ENCODE measurements around the gene TBX4.

TBX4 gene

DNA sequence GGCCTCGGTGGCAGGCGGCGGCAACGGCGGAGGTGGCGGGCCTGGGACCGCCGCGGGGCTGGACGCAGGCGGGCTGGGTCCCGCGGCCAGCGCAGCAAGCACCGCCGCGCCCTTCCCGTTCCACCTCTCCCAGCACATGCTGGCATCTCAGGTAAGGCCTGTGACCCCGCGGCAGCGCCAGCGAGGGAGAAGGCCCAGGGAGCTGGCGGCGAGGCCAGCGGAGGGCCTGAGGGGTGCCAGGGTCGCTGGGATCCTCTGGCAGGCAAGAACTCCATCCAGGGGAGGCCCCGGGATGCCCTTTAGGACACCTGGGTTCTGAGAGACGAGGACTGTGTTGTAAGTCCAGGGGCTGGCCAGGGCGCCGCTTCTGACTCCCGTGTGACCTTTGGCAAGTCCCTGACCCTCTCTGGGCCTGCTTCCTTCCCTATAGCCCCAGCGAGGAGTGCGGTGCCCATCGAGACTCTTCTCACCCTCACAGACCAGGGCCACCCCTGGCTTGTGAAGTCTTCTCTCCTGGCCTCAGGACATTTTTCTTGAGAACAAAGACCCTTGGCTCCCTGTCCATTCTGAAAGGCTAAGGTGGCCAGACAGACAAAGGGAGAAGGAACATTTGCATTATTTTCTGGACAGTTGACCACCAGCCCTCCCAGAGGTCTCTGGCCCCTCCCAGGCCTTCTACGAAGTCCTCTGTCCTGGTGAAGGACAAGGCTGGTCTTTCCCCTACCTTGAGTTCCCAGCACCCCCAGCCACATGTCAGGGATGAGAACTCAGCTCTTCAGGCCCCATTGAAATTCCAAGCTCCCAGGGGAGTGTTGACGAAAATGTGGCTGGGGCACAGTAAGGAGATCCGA is 46.3 kb upstream of the TBX4 start:
- Histone ChIP-seq H3K27ac (no peak overlapping the region), H3K27me3 (replicated peaks) (no peaks in the 10 kb centered on the region), H3K36me3 (replicated peaks) (peaks cover 22% of the 10 kb centered on the region), H3K4me3 (ENCODE audit: low read depth, low read length) (peak overlapping the region; percentile 84)
- no peak for DNase-seq
- in situ Hi-C loops (cut with HindIII; ENCODE audit: low pct_ligation_motif_present, low sequenced_read_pairs), result no loop called here
- TF ChIP-seq, protein P1, sequence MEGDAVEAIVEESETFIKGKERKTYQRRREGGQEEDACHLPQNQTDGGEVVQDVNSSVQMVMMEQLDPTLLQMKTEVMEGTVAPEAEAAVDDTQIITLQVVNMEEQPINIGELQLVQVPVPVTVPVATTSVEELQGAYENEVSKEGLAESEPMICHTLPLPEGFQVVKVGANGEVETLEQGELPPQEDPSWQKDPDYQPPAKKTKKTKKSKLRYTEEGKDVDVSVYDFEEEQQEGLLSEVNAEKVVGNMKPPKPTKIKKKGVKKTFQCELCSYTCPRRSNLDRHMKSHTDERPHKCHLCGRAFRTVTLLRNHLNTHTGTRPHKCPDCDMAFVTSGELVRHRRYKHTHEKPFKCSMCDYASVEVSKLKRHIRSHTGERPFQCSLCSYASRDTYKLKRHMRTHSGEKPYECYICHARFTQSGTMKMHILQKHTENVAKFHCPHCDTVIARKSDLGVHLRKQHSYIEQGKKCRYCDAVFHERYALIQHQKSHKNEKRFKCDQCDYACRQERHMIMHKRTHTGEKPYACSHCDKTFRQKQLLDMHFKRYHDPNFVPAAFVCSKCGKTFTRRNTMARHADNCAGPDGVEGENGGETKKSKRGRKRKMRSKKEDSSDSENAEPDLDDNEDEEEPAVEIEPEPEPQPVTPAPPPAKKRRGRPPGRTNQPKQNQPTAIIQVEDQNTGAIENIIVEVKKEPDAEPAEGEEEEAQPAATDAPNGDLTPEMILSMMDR (IDR thresholded peaks at IDR 0.05; ENCODE audit: low read depth, low read length, missing control alignments), result no peak

DNA sequence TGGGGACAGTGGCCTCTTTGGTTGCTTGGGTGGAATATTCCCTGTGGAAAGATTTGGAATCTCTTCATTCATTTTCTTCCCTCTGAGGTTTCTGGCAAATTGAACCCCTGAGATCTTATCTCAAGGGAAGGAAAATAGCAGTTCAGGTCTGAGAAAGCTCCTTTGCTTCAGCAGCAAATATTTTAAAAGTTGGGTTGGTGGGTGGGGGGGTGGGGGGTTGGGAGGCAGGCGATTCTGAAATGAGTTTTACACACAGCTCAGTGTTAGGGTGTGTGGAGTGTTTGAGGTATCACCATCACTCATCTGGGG is 45.7 kb upstream of the TBX4 start:
- DNase-seq, result no peak
- H3K27ac ChIP-seq, result no peak overlapping the region
- in situ Hi-C loops (cut with HindIII; ENCODE audit: low pct_ligation_motif_present, low sequenced_read_pairs), result no loop called here
- H3K27me3 ChIP-seq (replicated peaks), result no peaks in the 10 kb centered on the region
- peaks cover 22% of the 10 kb centered on the region for H3K36me3 ChIP-seq (replicated peaks)
- H3K4me3 ChIP-seq (ENCODE audit: low read depth, low read length), result no peak overlapping the region
- TF ChIP-seq, protein P1 (IDR thresholded peaks at IDR 0.05; ENCODE audit: low read depth, low read length, missing control alignments), result no peak

DNA sequence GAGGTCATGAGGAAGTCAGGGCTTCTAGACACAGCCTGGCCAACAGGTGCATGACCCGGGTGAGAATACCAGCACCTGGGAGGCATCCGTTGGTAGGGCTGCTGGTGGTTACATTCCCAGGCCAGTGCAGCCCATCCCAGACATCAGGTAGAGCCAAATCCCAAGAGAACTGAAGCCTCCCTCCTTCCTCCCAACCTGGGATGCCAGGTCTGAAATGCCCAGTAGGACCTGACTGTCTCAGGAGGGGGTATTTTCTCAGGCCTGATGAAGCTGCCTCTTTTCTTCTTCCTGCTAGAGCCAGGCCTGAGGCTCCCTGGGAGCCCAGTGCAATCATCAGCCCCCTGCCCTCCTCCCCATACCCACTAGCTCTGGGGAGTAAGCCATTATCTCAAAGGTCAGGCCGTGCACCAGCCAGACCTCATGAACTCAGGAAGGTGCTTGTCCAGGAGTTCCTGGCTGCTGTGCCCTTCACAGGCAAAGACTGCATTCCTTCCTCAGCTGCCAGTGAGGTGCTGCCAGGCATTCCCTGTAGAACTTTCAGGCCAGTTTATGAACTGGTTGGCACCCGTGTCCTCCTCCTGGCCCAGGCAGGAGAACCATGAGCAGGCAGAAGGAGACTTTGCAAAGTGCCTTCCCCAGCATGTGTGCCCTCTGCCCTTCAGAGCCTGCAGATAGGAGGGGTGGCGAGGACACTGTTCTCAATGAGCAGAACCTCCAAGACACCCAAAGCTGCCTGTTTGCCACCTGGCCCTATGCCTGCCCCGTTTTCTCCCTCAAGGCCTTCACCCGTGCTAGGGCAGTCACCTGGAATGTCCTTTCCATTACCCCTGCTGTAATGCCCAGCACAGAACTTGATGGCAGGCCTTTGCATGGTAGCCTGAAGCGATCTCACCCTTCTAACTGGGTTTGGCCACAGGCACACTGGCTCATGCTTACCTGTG is 45.0 kb upstream of the TBX4 start:
- DNase-seq, result no peak
- H3K36me3 ChIP-seq (replicated peaks), result peaks cover 19% of the 10 kb centered on the region
- TF ChIP-seq, protein P1 (IDR thresholded peaks at IDR 0.05; ENCODE audit: low read depth, low read length, missing control alignments), result no peak
- in situ Hi-C loops (cut with HindIII; ENCODE audit: low pct_ligation_motif_present, low sequenced_read_pairs), result no loop called here
- H3K27me3 ChIP-seq (replicated peaks), result no peaks in the 10 kb centered on the region
- H3K27ac ChIP-seq, result no peak overlapping the region
- no peak overlapping the region for H3K4me3 ChIP-seq (ENCODE audit: low read depth, low read length)

DNA sequence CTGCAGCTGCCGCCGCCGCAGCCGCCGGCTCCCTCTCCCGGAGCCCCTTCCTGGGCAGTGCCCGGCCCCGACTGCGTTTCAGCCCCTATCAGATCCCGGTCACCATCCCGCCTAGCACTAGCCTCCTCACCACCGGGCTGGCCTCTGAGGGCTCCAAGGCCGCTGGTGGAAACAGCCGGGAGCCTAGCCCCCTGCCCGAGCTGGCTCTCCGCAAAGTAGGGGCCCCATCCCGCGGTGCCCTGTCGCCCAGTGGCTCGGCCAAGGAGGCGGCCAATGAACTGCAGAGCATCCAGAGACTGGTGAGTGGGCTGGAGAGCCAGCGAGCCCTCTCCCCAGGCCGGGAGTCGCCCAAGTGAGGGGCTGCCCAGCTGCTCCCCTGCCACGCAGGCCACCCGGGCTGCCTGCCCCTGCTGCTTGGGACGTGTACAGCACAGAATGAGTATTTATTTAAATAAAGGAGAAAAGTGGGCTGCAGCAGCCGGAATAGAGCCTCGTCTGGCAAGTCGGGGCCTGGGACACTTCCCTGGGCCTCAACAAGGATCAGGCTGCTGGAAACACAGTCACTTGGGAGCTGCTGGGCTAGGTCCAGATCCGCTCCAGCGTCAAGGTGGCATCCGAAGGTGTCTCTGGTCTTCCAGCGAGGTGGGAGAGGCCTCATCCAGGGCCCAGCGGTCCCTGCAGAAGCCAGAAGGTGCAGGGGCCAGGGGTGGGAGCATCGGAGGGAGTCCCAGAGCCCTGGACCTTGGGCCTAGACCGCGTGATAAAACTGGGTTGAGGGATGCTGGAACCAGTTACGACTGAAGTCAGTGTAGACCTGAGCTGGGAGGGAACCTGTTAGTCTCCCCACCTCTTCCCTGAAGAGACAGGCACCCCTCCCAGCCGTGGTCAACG is 43.8 kb upstream of the TBX4 start:
- Histone ChIP-seq H3K4me3 (ENCODE audit: low read depth, low read length) (no peak overlapping the region), H3K36me3 (replicated peaks) (peaks cover 19% of the 10 kb centered on the region), H3K27ac (no peak overlapping the region), H3K27me3 (replicated peaks) (no peaks in the 10 kb centered on the region)
- TF ChIP-seq, protein P1 (IDR thresholded peaks at IDR 0.05; ENCODE audit: low read depth, low read length, missing control alignments), result no peak
- in situ Hi-C loops (cut with HindIII; ENCODE audit: low pct_ligation_motif_present, low sequenced_read_pairs), result no loop called here
- no peak for DNase-seq

DNA sequence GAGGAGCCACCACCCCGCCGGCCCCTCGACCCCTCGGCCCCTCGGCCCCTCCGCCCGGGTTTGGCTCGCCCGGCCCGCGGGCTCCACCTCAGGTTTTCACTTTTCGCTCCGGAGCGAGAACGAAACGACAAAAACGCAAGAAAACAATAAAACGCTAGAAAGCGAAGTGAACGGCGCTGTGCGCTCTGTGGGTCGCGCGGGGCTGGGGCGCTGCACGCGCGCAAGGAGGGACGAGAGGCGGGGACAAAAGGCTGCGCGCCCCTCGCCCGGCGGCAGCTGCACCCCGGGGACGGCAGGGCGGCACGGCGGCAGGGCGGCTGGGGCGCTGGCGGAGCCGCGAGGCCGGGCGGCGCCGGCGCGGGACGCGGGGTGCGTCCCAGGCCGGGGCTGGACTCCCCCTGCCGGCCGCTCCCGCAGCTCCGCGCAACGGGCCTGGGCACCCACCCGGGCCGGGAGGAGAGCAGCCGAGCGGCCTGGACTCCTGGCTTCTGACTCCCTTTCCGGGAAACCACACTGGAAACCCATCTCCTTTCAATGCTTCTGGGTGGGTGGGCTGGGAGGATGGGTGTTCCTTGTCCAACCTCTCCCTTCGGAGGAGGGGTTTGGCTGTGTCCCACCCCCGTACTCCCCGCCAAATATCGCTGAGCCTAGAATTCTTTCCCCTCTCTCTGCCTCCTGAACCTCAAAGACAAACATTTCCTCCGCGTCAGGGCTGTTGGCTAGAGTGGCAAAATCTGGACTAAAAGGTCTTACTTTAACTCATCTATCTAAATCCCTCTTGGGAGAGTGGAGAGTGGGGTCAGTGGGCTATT is 42.7 kb upstream of the TBX4 start:
- in situ Hi-C loops (cut with HindIII; ENCODE audit: low pct_ligation_motif_present, low sequenced_read_pairs), result no loop called here
- no peaks in the 10 kb centered on the region for H3K27me3 ChIP-seq (replicated peaks)
- peak overlapping the region; percentile 49 for H3K4me3 ChIP-seq (ENCODE audit: low read depth, low read length)
- H3K27ac ChIP-seq, result no peak overlapping the region
- H3K36me3 ChIP-seq (replicated peaks), result peaks cover 19% of the 10 kb centered on the region
- DNase-seq, result no peak
- TF ChIP-seq, protein P1 (IDR thresholded peaks at IDR 0.05; ENCODE audit: low read depth, low read length, missing control alignments), result peak; percentile 50

All from brain microvascular endothelial cell (primary cell).